ENCODE data around the gene NPEPL1.

The NPEPL1 gene

DNA sequence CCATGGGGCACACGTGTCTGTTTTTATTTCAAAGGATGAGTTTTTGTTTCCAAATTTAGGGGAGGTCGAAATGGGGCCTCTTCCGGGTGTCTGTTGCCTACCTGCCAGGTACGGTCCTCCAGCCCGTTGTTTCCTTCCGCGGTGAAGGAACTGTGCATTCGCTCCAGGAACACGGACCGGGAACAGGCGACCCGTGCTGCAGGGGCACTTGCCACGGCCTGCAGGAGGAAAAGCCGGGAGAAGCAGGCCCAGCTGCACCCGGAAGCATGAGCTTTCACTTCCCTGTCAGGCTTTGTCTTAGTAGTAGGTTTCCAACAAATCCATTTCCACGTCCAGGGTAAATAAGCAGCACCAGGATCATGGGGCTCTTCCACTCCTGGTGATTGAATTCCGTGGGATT is 17.0 kb upstream of the NPEPL1 start:
- no peak for DNase-seq (ENCODE audit: low read depth, low spot score)
- CTCF ChIA-PET: no interaction called here
- POLR2A ChIA-PET: interaction anchor here (0.5 kb wide), 1 partner anchor 10 kb away, joined by 5 read pairs; no protein-coding TSS in a partner anchor
- TF ChIP-seq, protein P1, sequence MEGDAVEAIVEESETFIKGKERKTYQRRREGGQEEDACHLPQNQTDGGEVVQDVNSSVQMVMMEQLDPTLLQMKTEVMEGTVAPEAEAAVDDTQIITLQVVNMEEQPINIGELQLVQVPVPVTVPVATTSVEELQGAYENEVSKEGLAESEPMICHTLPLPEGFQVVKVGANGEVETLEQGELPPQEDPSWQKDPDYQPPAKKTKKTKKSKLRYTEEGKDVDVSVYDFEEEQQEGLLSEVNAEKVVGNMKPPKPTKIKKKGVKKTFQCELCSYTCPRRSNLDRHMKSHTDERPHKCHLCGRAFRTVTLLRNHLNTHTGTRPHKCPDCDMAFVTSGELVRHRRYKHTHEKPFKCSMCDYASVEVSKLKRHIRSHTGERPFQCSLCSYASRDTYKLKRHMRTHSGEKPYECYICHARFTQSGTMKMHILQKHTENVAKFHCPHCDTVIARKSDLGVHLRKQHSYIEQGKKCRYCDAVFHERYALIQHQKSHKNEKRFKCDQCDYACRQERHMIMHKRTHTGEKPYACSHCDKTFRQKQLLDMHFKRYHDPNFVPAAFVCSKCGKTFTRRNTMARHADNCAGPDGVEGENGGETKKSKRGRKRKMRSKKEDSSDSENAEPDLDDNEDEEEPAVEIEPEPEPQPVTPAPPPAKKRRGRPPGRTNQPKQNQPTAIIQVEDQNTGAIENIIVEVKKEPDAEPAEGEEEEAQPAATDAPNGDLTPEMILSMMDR (IDR thresholded peaks at IDR 0.05; ENCODE audit: insufficient read depth, low read length, missing control alignments): no peak
- no peak overlapping the region for H3K4me3 ChIP-seq (ENCODE audit: low read depth, low read length)

DNA sequence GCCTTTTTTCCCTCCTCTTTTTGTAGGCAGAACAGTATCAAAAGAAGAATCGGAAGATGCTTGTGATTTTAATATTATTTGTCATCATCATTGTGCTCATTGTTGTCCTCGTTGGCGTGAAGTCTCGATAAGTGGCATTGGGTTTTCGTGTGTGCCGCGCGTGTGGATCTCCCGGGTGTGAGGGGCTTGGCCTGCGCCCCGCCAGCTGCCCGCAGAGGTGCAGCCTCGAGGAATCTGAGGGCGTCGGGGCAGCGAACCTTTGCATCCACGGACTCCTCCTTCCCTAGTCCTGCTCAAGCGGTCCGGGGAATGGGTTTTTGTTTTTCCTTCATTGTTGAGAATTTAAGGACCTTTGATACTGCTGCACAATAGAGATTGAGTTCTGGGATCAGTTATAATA is 16.4 kb upstream of the NPEPL1 start:
- ChIA-PET POLR2A (no interaction called here), CTCF (interaction anchor here (1.0 to 1.1 kb wide), 2 partner anchors 19 to 25 kb away, joined by 3 to 5 read pairs; partner anchors contain the start of gene STX16)
- H3K4me3 ChIP-seq (ENCODE audit: low read depth, low read length): no peak overlapping the region
- DNase-seq (ENCODE audit: low read depth, low spot score): no peak
- TF ChIP-seq, protein P1 (IDR thresholded peaks at IDR 0.05; ENCODE audit: insufficient read depth, low read length, missing control alignments): no peak

DNA sequence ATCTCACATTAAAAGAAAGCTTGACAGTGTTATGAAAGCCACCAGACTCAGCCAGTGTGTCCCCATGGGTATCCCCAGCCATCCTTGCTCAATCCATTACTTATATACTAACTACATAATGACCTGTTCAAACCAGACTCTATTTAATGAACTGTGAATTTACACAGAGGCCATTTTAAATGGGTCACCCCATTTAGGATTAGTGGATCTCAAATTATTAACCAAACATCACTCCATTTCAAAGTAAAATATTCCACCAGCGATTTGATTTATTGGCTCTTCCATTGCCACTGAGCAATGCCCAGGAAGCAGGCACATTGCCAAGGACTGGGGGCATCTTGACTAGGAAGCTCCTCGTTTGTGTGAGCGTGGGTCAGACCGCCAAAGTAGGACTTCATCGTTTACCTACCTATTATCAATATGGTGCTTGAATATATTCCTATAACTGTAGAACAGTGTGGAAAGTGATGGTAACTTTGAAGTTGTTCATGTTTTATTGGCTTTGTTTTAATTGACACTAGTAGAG is 15.5 kb upstream of the NPEPL1 start:
- TF ChIP-seq, protein P1 (IDR thresholded peaks at IDR 0.05; ENCODE audit: insufficient read depth, low read length, missing control alignments): no peak
- DNase-seq (ENCODE audit: low read depth, low spot score): no peak
- CTCF ChIA-PET: interaction anchor here (1.0 to 1.1 kb wide), 2 partner anchors 20 to 26 kb away, joined by 3 to 5 read pairs; partner anchors contain the start of gene STX16
- POLR2A ChIA-PET: no interaction called here
- no peak overlapping the region for H3K4me3 ChIP-seq (ENCODE audit: low read depth, low read length)

DNA sequence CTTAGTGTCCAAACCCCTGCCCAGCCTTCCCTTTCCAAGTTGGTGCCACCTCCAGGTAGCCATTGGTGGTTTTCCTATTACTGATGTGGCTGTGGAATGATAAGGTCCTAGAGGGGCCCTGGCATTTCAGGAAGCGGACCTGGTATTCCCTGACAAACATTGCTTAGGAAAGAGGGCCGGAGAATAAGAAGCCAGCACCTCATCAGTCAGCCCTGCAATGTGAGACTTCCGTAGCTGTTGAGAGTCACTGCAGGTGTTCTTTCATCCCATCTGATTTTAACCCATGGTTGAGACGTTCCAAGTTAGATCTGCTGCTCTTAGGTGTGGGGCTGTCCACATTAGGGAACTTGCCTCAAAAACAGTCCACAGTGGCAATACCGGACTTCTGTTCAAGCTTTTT is 14.8 kb upstream of the NPEPL1 start:
- no peak for DNase-seq (ENCODE audit: low read depth, low spot score)
- CTCF ChIA-PET: no interaction called here
- POLR2A ChIA-PET: no interaction called here
- no peak overlapping the region for H3K4me3 ChIP-seq (ENCODE audit: low read depth, low read length)
- TF ChIP-seq, protein P1 (IDR thresholded peaks at IDR 0.05; ENCODE audit: insufficient read depth, low read length, missing control alignments): no peak

DNA sequence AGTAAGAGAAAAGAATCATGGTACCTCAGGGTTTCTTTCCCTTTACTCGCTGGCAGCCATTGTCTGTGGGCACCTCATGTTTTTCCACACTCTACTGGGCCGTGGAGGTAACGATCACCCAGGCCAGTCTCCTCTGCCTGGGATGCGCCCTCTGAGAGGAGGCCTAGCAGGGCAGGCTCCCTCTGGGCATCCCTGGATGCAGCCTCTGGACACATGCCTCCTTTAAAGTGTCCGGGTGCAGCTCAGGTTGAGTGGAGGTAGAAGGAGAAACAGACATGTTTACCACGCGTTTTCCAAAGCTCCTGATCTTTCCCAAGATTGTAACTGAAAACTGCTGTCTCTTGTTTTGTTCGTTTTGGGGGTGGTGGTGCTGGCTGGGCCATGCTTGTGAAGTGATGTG is 13.8 kb upstream of the NPEPL1 start:
- no peak for DNase-seq (ENCODE audit: low read depth, low spot score)
- ChIA-PET POLR2A (no interaction called here), CTCF (no interaction called here)
- H3K4me3 ChIP-seq (ENCODE audit: low read depth, low read length): no peak overlapping the region
- TF ChIP-seq, protein P1 (IDR thresholded peaks at IDR 0.05; ENCODE audit: insufficient read depth, low read length, missing control alignments): no peak

DNA sequence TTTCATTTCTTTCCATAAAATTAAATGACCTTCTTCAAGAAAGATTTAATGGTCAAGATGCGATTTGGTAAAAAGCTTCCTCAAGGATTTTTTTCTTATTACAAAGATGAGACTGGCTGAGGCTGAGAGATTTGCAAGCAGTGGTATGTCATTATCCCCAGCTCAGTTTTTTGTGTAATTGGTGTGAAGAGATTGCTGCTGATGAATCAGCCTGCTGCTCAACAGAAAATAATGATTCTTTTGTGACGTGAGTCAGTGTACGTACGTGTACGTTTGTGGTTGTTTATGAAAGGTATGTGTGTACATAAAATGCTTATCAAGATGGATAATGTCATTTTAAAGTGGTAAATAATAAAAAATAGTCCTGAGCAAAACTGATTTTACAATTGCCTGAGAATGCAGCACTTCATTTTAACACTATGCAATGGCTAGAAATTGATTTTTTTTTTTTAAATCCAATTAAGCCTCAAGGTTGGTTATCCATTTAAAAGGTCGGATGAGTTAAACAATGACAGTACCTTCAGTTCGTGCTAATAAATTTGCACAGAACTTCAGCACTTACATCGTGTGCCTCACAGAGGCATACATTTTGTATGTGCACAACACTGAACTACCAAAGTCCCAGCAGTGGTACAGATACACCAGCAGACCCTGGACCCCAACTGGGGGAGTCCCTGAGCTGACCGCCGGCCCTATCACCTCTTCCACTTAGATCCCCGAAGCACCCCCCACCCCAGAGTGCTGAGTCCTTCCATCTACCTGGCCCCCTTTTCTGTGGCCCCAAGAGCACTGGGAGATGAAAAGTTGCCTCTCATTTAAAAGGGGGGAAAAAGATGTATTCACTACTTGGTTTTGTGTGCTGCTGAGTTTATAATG is 9.7 kb upstream of the NPEPL1 start:
- DNase-seq (ENCODE audit: low read depth, low spot score): no peak
- CTCF ChIA-PET: interaction anchor here (1.0 to 1.5 kb wide), 4 partner anchors 9 to 446 kb away, joined by 3 to 4 read pairs (median 3); no protein-coding TSS in a partner anchor
- H3K4me3 ChIP-seq (ENCODE audit: low read depth, low read length): no peak overlapping the region
- POLR2A ChIA-PET: no interaction called here
- TF ChIP-seq, protein P1 (IDR thresholded peaks at IDR 0.05; ENCODE audit: insufficient read depth, low read length, missing control alignments): no peak
